Measurements from ENCODE around the gene SNAP91.

SNAP91 gene

DNA sequence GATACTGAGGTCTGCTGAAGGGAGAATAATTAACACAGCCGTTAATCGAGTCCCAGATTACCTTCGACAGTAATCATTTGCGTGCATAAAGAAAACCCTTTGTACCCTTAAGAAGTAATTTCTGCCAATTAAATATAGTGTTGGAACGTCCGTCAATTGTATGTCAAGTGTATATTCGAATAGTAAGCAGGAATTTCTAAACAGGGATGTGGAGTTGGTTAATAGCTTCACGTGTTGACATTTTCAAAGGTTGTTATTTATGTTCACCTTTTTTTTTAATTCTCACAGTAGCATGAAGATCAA lies 798 bp upstream of the SNAP91 start:
- Histone ChIP-seq H3K36me3 (ENCODE audit: control insufficient read depth, insufficient read depth, low read length) (no peaks in the 10 kb centered on the region), H3K9ac (ENCODE audit: low read length) (no peak overlapping the region), H3K4me1 (ENCODE audit: control insufficient read depth, insufficient read depth, low read length) (no peaks in the 10 kb centered on the region), H3K4me3 (ENCODE audit: low read depth, low read length) (peak overlapping the region; percentile 70), H3K9me3 (ENCODE audit: control insufficient read depth, insufficient read depth, low read depth, low read length) (no peaks in the 10 kb centered on the region), H3K27ac (ENCODE audit: low read depth, low read length) (no peak overlapping the region), H3K27me3 (ENCODE audit: control insufficient read depth, insufficient read depth, low read length) (peaks cover 66% of the 10 kb centered on the region)

GRCh38 chr6:83708546-83708969 lies 343 bp downstream of the SNAP91 start:
- no peaks in the 10 kb centered on the region for H3K9me3 ChIP-seq (ENCODE audit: control insufficient read depth, insufficient read depth, low read depth, low read length)
- peaks cover 69% of the 10 kb centered on the region for H3K27me3 ChIP-seq (ENCODE audit: control insufficient read depth, insufficient read depth, low read length)
- no peaks in the 10 kb centered on the region for H3K4me1 ChIP-seq (ENCODE audit: control insufficient read depth, insufficient read depth, low read length)
- no peak overlapping the region for H3K9ac ChIP-seq (ENCODE audit: low read length)
- H3K4me3 ChIP-seq (ENCODE audit: low read depth, low read length) = peak overlapping the region; percentile 70
- no peak overlapping the region for H3K27ac ChIP-seq (ENCODE audit: low read depth, low read length)
- no peaks in the 10 kb centered on the region for H3K36me3 ChIP-seq (ENCODE audit: control insufficient read depth, insufficient read depth, low read length)

DNA sequence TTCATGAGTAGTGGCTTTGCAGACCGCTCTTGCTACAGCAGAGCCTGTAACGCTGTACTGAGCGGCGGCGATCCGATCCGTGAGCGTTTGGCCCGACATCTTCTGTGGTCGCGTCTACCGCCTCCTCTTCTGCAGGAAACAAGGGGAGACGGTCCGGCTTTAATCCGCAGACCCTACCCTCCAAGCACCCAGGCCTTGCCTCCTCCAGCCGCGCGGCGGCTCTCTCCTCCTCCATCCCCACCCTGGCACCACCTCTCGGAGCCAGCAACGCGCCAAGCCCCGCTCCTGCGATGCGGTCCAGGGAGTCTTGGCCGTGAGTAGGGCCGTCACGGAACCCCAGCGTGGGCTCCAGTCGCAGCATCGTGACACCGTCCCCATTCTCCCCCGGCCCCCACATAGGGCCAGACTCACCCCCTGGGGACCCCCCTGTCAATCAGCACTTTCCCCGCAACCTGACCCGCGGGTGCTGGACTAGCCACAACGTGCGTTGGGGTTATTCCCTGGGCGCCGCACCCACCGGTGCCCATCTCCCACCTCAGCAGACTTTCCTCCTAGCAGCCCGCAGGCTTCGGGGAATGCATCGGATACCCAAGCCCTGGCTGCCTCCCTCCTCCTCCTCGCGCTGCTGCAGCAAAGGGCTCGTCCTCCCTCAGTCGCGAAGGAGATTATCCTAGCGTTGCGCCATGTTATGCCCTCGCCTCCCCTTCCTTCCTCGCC lies 914 bp downstream of the SNAP91 start:
- no peaks in the 10 kb centered on the region for H3K9me3 ChIP-seq (ENCODE audit: control insufficient read depth, insufficient read depth, low read depth, low read length)
- peak overlapping the region; percentile 70 for H3K4me3 ChIP-seq (ENCODE audit: low read depth, low read length)
- peaks cover 71% of the 10 kb centered on the region for H3K27me3 ChIP-seq (ENCODE audit: control insufficient read depth, insufficient read depth, low read length)
- no peak overlapping the region for H3K27ac ChIP-seq (ENCODE audit: low read depth, low read length)
- no peaks in the 10 kb centered on the region for H3K36me3 ChIP-seq (ENCODE audit: control insufficient read depth, insufficient read depth, low read length)
- H3K4me1 ChIP-seq (ENCODE audit: control insufficient read depth, insufficient read depth, low read length) = no peaks in the 10 kb centered on the region
- H3K9ac ChIP-seq (ENCODE audit: low read length) = no peak overlapping the region

DNA sequence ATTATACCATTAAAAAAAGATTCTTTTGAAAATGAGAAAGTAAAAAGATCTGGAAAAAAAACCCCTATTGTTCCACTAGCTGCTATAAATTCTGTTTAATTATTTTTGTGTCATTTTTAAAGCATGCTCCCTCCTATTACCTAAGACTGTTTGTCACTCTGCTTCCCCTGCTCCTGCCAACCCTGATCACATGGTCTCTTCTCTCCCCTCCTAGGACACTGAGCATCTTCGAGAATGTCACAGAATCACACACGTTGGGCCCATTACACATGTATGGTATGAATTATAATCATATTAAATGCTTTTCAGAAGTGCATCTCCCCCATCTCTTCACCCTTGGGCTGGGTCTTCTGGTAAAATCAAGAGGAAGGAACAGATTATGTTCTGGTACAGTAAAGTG lies 6.2 kb downstream of the SNAP91 start:
- Histone ChIP-seq H3K27me3 (ENCODE audit: control insufficient read depth, insufficient read depth, low read length) (peaks cover 39% of the 10 kb centered on the region), H3K27ac (ENCODE audit: low read depth, low read length) (no peak overlapping the region), H3K9me3 (ENCODE audit: control insufficient read depth, insufficient read depth, low read depth, low read length) (no peaks in the 10 kb centered on the region), H3K36me3 (ENCODE audit: control insufficient read depth, insufficient read depth, low read length) (no peaks in the 10 kb centered on the region), H3K4me1 (ENCODE audit: control insufficient read depth, insufficient read depth, low read length) (no peaks in the 10 kb centered on the region), H3K4me3 (ENCODE audit: low read depth, low read length) (no peak overlapping the region), H3K9ac (ENCODE audit: low read length) (no peak overlapping the region)

- no peak overlapping the region for H3K27ac ChIP-seq (ENCODE audit: low read depth, low read length)
- no peak overlapping the region for H3K9ac ChIP-seq (ENCODE audit: low read length)
- H3K4me1 ChIP-seq (ENCODE audit: control insufficient read depth, insufficient read depth, low read length) = no peaks in the 10 kb centered on the region
- no peaks in the 10 kb centered on the region for H3K9me3 ChIP-seq (ENCODE audit: control insufficient read depth, insufficient read depth, low read depth, low read length)
- H3K4me3 ChIP-seq (ENCODE audit: low read depth, low read length) = no peak overlapping the region
- H3K27me3 ChIP-seq (ENCODE audit: control insufficient read depth, insufficient read depth, low read length) = peaks cover 33% of the 10 kb centered on the region
- no peaks in the 10 kb centered on the region for H3K36me3 ChIP-seq (ENCODE audit: control insufficient read depth, insufficient read depth, low read length)
These were observed 6.8 kb downstream of the SNAP91 start for GRCh38 chr6:83702077-83702476.

GRCh38 chr6:83696674-83697073 lies 12.2 kb downstream of the SNAP91 start:
- H3K9ac ChIP-seq (ENCODE audit: low read length) = no peak overlapping the region
- H3K27ac ChIP-seq (ENCODE audit: low read depth, low read length) = no peak overlapping the region
- H3K36me3 ChIP-seq (ENCODE audit: control insufficient read depth, insufficient read depth, low read length) = no peaks in the 10 kb centered on the region
- H3K9me3 ChIP-seq (ENCODE audit: control insufficient read depth, insufficient read depth, low read depth, low read length) = no peaks in the 10 kb centered on the region
- H3K4me3 ChIP-seq (ENCODE audit: low read depth, low read length) = no peak overlapping the region
- no peaks in the 10 kb centered on the region for H3K4me1 ChIP-seq (ENCODE audit: control insufficient read depth, insufficient read depth, low read length)
- no peaks in the 10 kb centered on the region for H3K27me3 ChIP-seq (ENCODE audit: control insufficient read depth, insufficient read depth, low read length)

GRCh38 chr6:83685481-83685880 lies 23.4 kb downstream of the SNAP91 start:
- no peak overlapping the region for H3K9ac ChIP-seq (ENCODE audit: low read length)
- no peak overlapping the region for H3K4me3 ChIP-seq (ENCODE audit: low read depth, low read length)
- no peaks in the 10 kb centered on the region for H3K27me3 ChIP-seq (ENCODE audit: control insufficient read depth, insufficient read depth, low read length)
- H3K36me3 ChIP-seq (ENCODE audit: control insufficient read depth, insufficient read depth, low read length) = no peaks in the 10 kb centered on the region
- H3K27ac ChIP-seq (ENCODE audit: low read depth, low read length) = no peak overlapping the region
- no peaks in the 10 kb centered on the region for H3K9me3 ChIP-seq (ENCODE audit: control insufficient read depth, insufficient read depth, low read depth, low read length)
- H3K4me1 ChIP-seq (ENCODE audit: control insufficient read depth, insufficient read depth, low read length) = no peaks in the 10 kb centered on the region

GRCh38 chr6:83677791-83678190 lies 31.1 kb downstream of the SNAP91 start:
- H3K4me3 ChIP-seq (ENCODE audit: low read depth, low read length) = no peak overlapping the region
- no peaks in the 10 kb centered on the region for H3K36me3 ChIP-seq (ENCODE audit: control insufficient read depth, insufficient read depth, low read length)
- H3K9ac ChIP-seq (ENCODE audit: low read length) = no peak overlapping the region
- H3K27ac ChIP-seq (ENCODE audit: low read depth, low read length) = no peak overlapping the region
- no peaks in the 10 kb centered on the region for H3K27me3 ChIP-seq (ENCODE audit: control insufficient read depth, insufficient read depth, low read length)
- H3K9me3 ChIP-seq (ENCODE audit: control insufficient read depth, insufficient read depth, low read depth, low read length) = no peaks in the 10 kb centered on the region
- no peaks in the 10 kb centered on the region for H3K4me1 ChIP-seq (ENCODE audit: control insufficient read depth, insufficient read depth, low read length)

- Histone ChIP-seq H3K4me3 (ENCODE audit: low read depth, low read length) (no peak overlapping the region), H3K9me3 (ENCODE audit: control insufficient read depth, insufficient read depth, low read depth, low read length) (no peaks in the 10 kb centered on the region), H3K36me3 (ENCODE audit: control insufficient read depth, insufficient read depth, low read length) (no peaks in the 10 kb centered on the region), H3K27ac (ENCODE audit: low read depth, low read length) (no peak overlapping the region), H3K9ac (ENCODE audit: low read length) (no peak overlapping the region), H3K4me1 (ENCODE audit: control insufficient read depth, insufficient read depth, low read length) (peaks cover 6% of the 10 kb centered on the region; the same call in 1 of the 2 replicates), H3K27me3 (ENCODE audit: control insufficient read depth, insufficient read depth, low read length) (no peaks in the 10 kb centered on the region)
These were observed 70.9 kb downstream of the SNAP91 start for GRCh38 chr6:83637953-83638352.

DNA sequence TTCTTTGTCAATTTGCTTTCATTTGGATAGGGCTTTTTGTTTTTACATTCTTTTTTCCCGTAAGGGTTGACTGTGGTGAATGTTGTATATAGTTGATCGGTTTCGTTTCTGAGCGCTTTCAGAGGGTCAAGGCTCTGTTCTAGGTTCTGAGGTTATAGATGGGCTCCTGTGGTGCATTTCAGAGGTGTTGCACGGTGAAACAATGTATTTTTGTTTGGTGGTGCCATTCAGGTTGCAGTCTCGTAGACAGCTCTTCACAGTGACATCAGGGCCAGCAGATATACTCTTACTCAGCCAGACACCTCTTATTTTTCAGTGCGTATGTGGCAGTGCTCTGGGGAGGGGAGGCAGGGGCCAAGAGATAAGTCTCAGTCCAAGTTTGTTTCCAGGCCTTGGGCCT lies 72.1 kb downstream of the SNAP91 start:
- Histone ChIP-seq H3K9ac (ENCODE audit: low read length) (no peak overlapping the region), H3K9me3 (ENCODE audit: control insufficient read depth, insufficient read depth, low read depth, low read length) (no peaks in the 10 kb centered on the region), H3K4me1 (ENCODE audit: control insufficient read depth, insufficient read depth, low read length) (peaks cover 7% of the 10 kb centered on the region; the same call in 1 of the 2 replicates), H3K27me3 (ENCODE audit: control insufficient read depth, insufficient read depth, low read length) (no peaks in the 10 kb centered on the region), H3K4me3 (ENCODE audit: low read depth, low read length) (no peak overlapping the region), H3K27ac (ENCODE audit: low read depth, low read length) (no peak overlapping the region), H3K36me3 (ENCODE audit: control insufficient read depth, insufficient read depth, low read length) (no peaks in the 10 kb centered on the region)

- no peak overlapping the region for H3K4me3 ChIP-seq (ENCODE audit: low read depth, low read length)
- H3K27me3 ChIP-seq (ENCODE audit: control insufficient read depth, insufficient read depth, low read length) = no peaks in the 10 kb centered on the region
- H3K9me3 ChIP-seq (ENCODE audit: control insufficient read depth, insufficient read depth, low read depth, low read length) = no peaks in the 10 kb centered on the region
- H3K9ac ChIP-seq (ENCODE audit: low read length) = no peak overlapping the region
- H3K4me1 ChIP-seq (ENCODE audit: control insufficient read depth, insufficient read depth, low read length) = peaks cover 7% of the 10 kb centered on the region; the same call in 1 of the 2 replicates
- H3K27ac ChIP-seq (ENCODE audit: low read depth, low read length) = no peak overlapping the region
- no peaks in the 10 kb centered on the region for H3K36me3 ChIP-seq (ENCODE audit: control insufficient read depth, insufficient read depth, low read length)
These were observed 75.3 kb downstream of the SNAP91 start for GRCh38 chr6:83633609-83634008.

All from HUES6 (cell line).